Memory B cell (primary cell): ENCODE measurements around the gene RBMS2.
"Not testable (repeated sequence)": the region's sequence is repeated elsewhere in the genome, so short reads cannot be mapped to it uniquely, and the experiment has no call there.

Experiments used
- ATAC-seq: fragments of 150-1000 bp; cut with Tn5 transposase; 2 replicates; pipeline ENCODE4 v1.10.0; 2021; ENCODE audit warnings: low read depth, mild to moderate bottlenecking, moderate library complexity
- DNase-seq, 2 donors: peaks; one replicate each; pipeline ENCODE4 v3.0.0; 2022; ENCODE audit warnings: low spot score in 2 of 2
- H3K27ac Mint-ChIP-seq: one replicate; pipeline ENCODE4 v1.8.0; 2022; ENCODE audit warnings: mild to moderate bottlenecking, moderate library complexity, mixed read lengths
- H3K27me3 Mint-ChIP-seq: one replicate; pipeline ENCODE4 v1.8.0; 2022; ENCODE audit warnings: mixed read lengths
- H3K36me3 Mint-ChIP-seq: one replicate; pipeline ENCODE4 v1.8.0; 2022; ENCODE audit warnings: mild to moderate bottlenecking, mixed read lengths
- H3K4me1 Mint-ChIP-seq: one replicate; pipeline ENCODE4 v1.8.0; 2022; ENCODE audit warnings: mixed read lengths
- H3K4me3 Mint-ChIP-seq: one replicate; pipeline ENCODE4 v1.8.0; 2022; ENCODE audit warnings: mild to moderate bottlenecking, moderate library complexity, mixed read lengths
- H3K9me3 Mint-ChIP-seq: one replicate; pipeline ENCODE4 v1.8.0; 2022; ENCODE audit warnings: mixed read lengths

RBMS2 gene

GRCh38 chr12:56530390-56531055 lies 8.9 kb downstream of the RBMS2 start:
- H3K27ac Mint-ChIP-seq, result no peak overlapping the region
- no peak for DNase-seq
- H3K27me3 Mint-ChIP-seq, result no peaks in the 10 kb centered on the region
- H3K9me3 Mint-ChIP-seq, result no peaks in the 10 kb centered on the region
- no peak for ATAC-seq
- H3K36me3 Mint-ChIP-seq, result peaks cover under 1% of the 10 kb centered on the region
- H3K4me3 Mint-ChIP-seq, result no peak overlapping the region
- no peaks in the 10 kb centered on the region for H3K4me1 Mint-ChIP-seq

GRCh38 chr12:56537546-56537945 lies 15.9 kb downstream of the RBMS2 start:
- Mint-ChIP-seq H3K9me3 (no peaks in the 10 kb centered on the region), H3K4me1 (peaks cover 5% of the 10 kb centered on the region), H3K27me3 (no peaks in the 10 kb centered on the region), H3K27ac (no peak overlapping the region), H3K36me3 (peaks cover 1% of the 10 kb centered on the region), H3K4me3 (no peak overlapping the region)
- ATAC-seq (no peak), DNase-seq (no peak)

GRCh38 chr12:56541631-56542030 lies 20.0 kb downstream of the RBMS2 start:
- DNase-seq, result no peak
- H3K4me1 Mint-ChIP-seq, result peaks cover 3% of the 10 kb centered on the region
- H3K9me3 Mint-ChIP-seq, result no peaks in the 10 kb centered on the region
- H3K27ac Mint-ChIP-seq, result no peak overlapping the region
- ATAC-seq, result no peak
- no peak overlapping the region for H3K4me3 Mint-ChIP-seq
- peaks cover 2% of the 10 kb centered on the region for H3K36me3 Mint-ChIP-seq
- H3K27me3 Mint-ChIP-seq, result no peaks in the 10 kb centered on the region

GRCh38 chr12:56542164-56542563 lies 20.5 kb downstream of the RBMS2 start:
- Mint-ChIP-seq H3K4me1 (peaks cover 2% of the 10 kb centered on the region), H3K9me3 (no peaks in the 10 kb centered on the region), H3K27me3 (no peaks in the 10 kb centered on the region), H3K36me3 (peaks cover 2% of the 10 kb centered on the region), H3K27ac (no peak overlapping the region), H3K4me3 (no peak overlapping the region)
- ATAC-seq, result no peak
- DNase-seq, result no peak

- H3K4me1 Mint-ChIP-seq, result no peaks in the 10 kb centered on the region
- no peaks in the 10 kb centered on the region for H3K27me3 Mint-ChIP-seq
- H3K36me3 Mint-ChIP-seq, result peaks cover 2% of the 10 kb centered on the region
- no peak overlapping the region for H3K4me3 Mint-ChIP-seq
- ATAC-seq, result no peak
- DNase-seq, result no peak
- no peaks in the 10 kb centered on the region for H3K9me3 Mint-ChIP-seq
- H3K27ac Mint-ChIP-seq, result no peak overlapping the region
These were observed 23.5 kb downstream of the RBMS2 start for GRCh38 chr12:56545023-56545604.

- Mint-ChIP-seq H3K27me3 (peaks cover 1% of the 10 kb centered on the region), H3K4me1 (no peaks in the 10 kb centered on the region), H3K36me3 (peaks cover 2% of the 10 kb centered on the region), H3K4me3 (no peak overlapping the region), H3K27ac (no peak overlapping the region), H3K9me3 (no peaks in the 10 kb centered on the region)
- ATAC-seq, result no peak
- DNase-seq, result no peak
These were observed 25.1 kb downstream of the RBMS2 start for GRCh38 chr12:56546680-56547079.

GRCh38 chr12:56551070-56551469 lies 29.4 kb downstream of the RBMS2 start:
- Mint-ChIP-seq H3K27ac (no peak overlapping the region), H3K4me1 (no peaks in the 10 kb centered on the region), H3K27me3 (peaks cover 3% of the 10 kb centered on the region), H3K4me3 (no peak overlapping the region), H3K36me3 (no peaks in the 10 kb centered on the region), H3K9me3 (no peaks in the 10 kb centered on the region)
- DNase-seq (no peak), ATAC-seq (no peak)

- H3K9me3 Mint-ChIP-seq, result no peaks in the 10 kb centered on the region
- H3K4me3 Mint-ChIP-seq, result peak overlapping the region; percentile 25
- peaks cover 8% of the 10 kb centered on the region for H3K4me1 Mint-ChIP-seq
- H3K36me3 Mint-ChIP-seq, result no peaks in the 10 kb centered on the region
- no peak for DNase-seq
- H3K27ac Mint-ChIP-seq, result no peak overlapping the region
- no peaks in the 10 kb centered on the region for H3K27me3 Mint-ChIP-seq
- peak; percentile 60 for ATAC-seq
These were observed 44.0 kb downstream of the RBMS2 start for GRCh38 chr12:56565510-56566101.

GRCh38 chr12:56568146-56568545 lies 46.5 kb downstream of the RBMS2 start:
- no peak overlapping the region for H3K27ac Mint-ChIP-seq
- H3K9me3 Mint-ChIP-seq, result no peaks in the 10 kb centered on the region
- peaks cover 8% of the 10 kb centered on the region for H3K4me1 Mint-ChIP-seq
- no peaks in the 10 kb centered on the region for H3K27me3 Mint-ChIP-seq
- H3K36me3 Mint-ChIP-seq, result no peaks in the 10 kb centered on the region
- no peak for DNase-seq
- no peak for ATAC-seq
- H3K4me3 Mint-ChIP-seq, result no peak overlapping the region

GRCh38 chr12:56571121-56571520 lies 49.5 kb downstream of the RBMS2 start:
- Mint-ChIP-seq H3K4me3 (no peak overlapping the region), H3K36me3 (no peaks in the 10 kb centered on the region), H3K9me3 (no peaks in the 10 kb centered on the region), H3K27ac (no peak overlapping the region), H3K27me3 (no peaks in the 10 kb centered on the region), H3K4me1 (no peaks in the 10 kb centered on the region)
- no peak for ATAC-seq
- DNase-seq, result no peak

GRCh38 chr12:56572288-56572687 lies 50.7 kb downstream of the RBMS2 start:
- H3K27me3 Mint-ChIP-seq, result no peaks in the 10 kb centered on the region
- H3K27ac Mint-ChIP-seq, result no peak overlapping the region
- ATAC-seq (no peak), DNase-seq (no peak)
- H3K4me1 Mint-ChIP-seq, result no peaks in the 10 kb centered on the region
- peak overlapping the region; percentile 27 for H3K4me3 Mint-ChIP-seq
- no peaks in the 10 kb centered on the region for H3K36me3 Mint-ChIP-seq
- H3K9me3 Mint-ChIP-seq, result no peaks in the 10 kb centered on the region

- H3K36me3 Mint-ChIP-seq, result no peaks in the 10 kb centered on the region
- no peaks in the 10 kb centered on the region for H3K9me3 Mint-ChIP-seq
- ATAC-seq, result no peak
- no peak for DNase-seq
- no peaks in the 10 kb centered on the region for H3K27me3 Mint-ChIP-seq
- H3K4me3 Mint-ChIP-seq, result no peak overlapping the region
- no peaks in the 10 kb centered on the region for H3K4me1 Mint-ChIP-seq
- no peak overlapping the region for H3K27ac Mint-ChIP-seq
These were observed 52.6 kb downstream of the RBMS2 start for GRCh38 chr12:56574210-56574609.

GRCh38 chr12:56577248-56577647 lies 55.6 kb downstream of the RBMS2 start:
- not testable (repeated sequence) for H3K27ac Mint-ChIP-seq, H3K4me3 Mint-ChIP-seq, ATAC-seq, H3K9me3 Mint-ChIP-seq, H3K27me3 Mint-ChIP-seq, DNase-seq, H3K4me1 Mint-ChIP-seq, H3K36me3 Mint-ChIP-seq

- Mint-ChIP-seq H3K4me3 (no peak overlapping the region), H3K9me3 (no peaks in the 10 kb centered on the region), H3K27ac (no peak overlapping the region), H3K4me1 (no peaks in the 10 kb centered on the region), H3K27me3 (no peaks in the 10 kb centered on the region), H3K36me3 (no peaks in the 10 kb centered on the region)
- DNase-seq, result no peak
- no peak for ATAC-seq
These were observed 57.4 kb downstream of the RBMS2 start for GRCh38 chr12:56578983-56579546.
